ENCODE results near the gene BOC.

Gene BOC

GRCh38 chr3:113200946-113201345 is 10.4 kb upstream of the BOC start:
- no peak for TF ChIP-seq CTCF (IDR thresholded peaks at IDR 0.05; ENCODE audit: unreplicated experiment in 3 of 3)
- Mint-ChIP-seq H3K27ac (no peak overlapping the region), H3K27me3 (ENCODE audit: low read depth) (no peaks in the 10 kb centered on the region), H3K4me1 (peaks cover 5% of the 10 kb centered on the region), H3K9me3 (no peaks in the 10 kb centered on the region), H3K36me3 (ENCODE audit: low read depth) (no peaks in the 10 kb centered on the region), H3K4me3 (no peak overlapping the region)

DNA sequence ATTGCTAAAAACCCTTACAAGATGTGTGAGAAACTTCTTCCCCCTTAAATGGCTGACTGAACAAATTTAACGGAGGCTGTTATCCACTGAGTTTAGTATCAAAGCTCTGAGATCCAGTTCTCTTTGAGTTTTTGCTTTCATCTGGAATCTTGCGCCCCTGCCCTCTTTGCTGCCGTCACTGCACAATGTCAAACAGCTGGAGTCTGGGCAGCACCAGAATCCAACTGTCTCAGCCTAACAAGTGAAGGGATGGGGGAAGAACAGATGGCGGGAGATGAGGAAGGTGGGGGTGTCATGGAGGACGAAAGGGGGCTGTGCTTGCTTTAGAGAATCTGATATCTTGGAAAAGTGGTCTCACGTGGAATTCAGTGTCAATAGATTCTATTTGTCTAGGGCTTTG is 7.0 kb upstream of the BOC start:
- Mint-ChIP-seq H3K36me3 (ENCODE audit: low read depth) (peaks cover 3% of the 10 kb centered on the region), H3K27ac (no peak overlapping the region), H3K9me3 (no peaks in the 10 kb centered on the region)

GRCh38 chr3:113205481-113205880 is 5.9 kb upstream of the BOC start:
- no peak for TF ChIP-seq CTCF (IDR thresholded peaks at IDR 0.05; ENCODE audit: unreplicated experiment in 3 of 3)
- H3K4me3 Mint-ChIP-seq, result no peak overlapping the region
- no peaks in the 10 kb centered on the region for H3K27me3 Mint-ChIP-seq (ENCODE audit: low read depth)
- H3K4me1 Mint-ChIP-seq, result peaks cover 26% of the 10 kb centered on the region
- no peaks in the 10 kb centered on the region for H3K9me3 Mint-ChIP-seq
- H3K27ac Mint-ChIP-seq, result no peak overlapping the region
- H3K36me3 Mint-ChIP-seq (ENCODE audit: low read depth), result peaks cover 3% of the 10 kb centered on the region

More for the DNA sequence above, 7.0 kb upstream of the BOC start:
- Mint-ChIP-seq H3K4me1 (peaks cover 15% of the 10 kb centered on the region), H3K4me3 (no peak overlapping the region), H3K27me3 (ENCODE audit: low read depth) (no peaks in the 10 kb centered on the region)
- no peak for TF ChIP-seq CTCF (IDR thresholded peaks at IDR 0.05; ENCODE audit: unreplicated experiment in 3 of 3)

GRCh38 chr3:113210604-113211329 is 590 bp upstream of the BOC start:
- TF ChIP-seq CTCF (IDR thresholded peaks at IDR 0.05; ENCODE audit: unreplicated experiment in 3 of 3), result no peak
- Mint-ChIP-seq H3K36me3 (ENCODE audit: low read depth) (peaks cover 16% of the 10 kb centered on the region), H3K4me3 (peak overlapping the region; percentile 92 to 95 (median 94)), H3K9me3 (no peaks in the 10 kb centered on the region), H3K27ac (peak overlapping the region; percentile 97 to 99 (median 99)), H3K27me3 (ENCODE audit: low read depth) (peaks cover 3% of the 10 kb centered on the region), H3K4me1 (peaks cover 56% of the 10 kb centered on the region)

DNA sequence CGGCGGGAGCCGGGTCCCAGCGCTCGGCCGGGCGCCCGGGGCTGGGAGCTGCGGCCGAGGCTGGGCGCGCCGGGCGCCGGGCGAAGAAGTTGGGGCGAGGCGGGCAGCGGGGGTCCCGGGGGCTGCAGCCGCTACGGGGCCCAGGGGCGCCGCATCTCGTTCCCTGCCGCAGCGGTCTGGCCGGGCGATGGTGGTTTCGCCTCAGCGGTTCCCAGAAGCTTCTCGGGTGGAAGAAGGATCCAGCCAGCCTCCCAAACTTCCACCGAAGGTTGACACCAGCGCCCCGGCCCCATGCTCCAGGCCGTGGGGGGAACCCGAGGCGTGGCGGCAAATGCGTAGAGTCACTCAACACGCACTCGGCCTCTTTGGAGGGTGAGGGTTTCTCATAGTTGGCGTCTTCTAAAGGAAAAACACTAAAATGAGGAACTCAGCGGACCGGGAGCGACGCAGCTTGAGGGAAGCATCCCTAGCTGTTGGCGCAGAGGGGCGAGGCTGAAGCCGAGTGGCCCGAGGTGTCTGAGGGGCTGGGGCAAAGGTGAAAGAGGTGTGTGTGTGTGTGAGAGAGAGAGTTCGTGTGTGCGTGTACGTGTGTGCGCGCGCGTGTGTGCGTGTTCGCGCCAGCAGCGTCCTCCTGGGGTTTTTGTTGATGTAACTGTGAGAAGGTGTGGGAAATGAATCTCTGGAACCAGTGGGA is 940 bp downstream of the BOC start:
- H3K4me3 Mint-ChIP-seq, result peak overlapping the region; percentile 94 to 95 (median 95)
- peaks cover 3% of the 10 kb centered on the region for H3K27me3 Mint-ChIP-seq (ENCODE audit: low read depth)
- peaks cover 30% of the 10 kb centered on the region for H3K36me3 Mint-ChIP-seq (ENCODE audit: low read depth)
- H3K4me1 Mint-ChIP-seq, result peaks cover 65% of the 10 kb centered on the region
- peak overlapping the region; percentile 95 to 99 (median 97) for H3K27ac Mint-ChIP-seq
- H3K9me3 Mint-ChIP-seq, result no peaks in the 10 kb centered on the region
- TF ChIP-seq CTCF (IDR thresholded peaks at IDR 0.05; ENCODE audit: unreplicated experiment in 3 of 3), result no peak
